ENCODE data around the gene TRABD2B. TPM values are rescaled to one million over a fixed set of nuclear protein-coding genes. Genes with fewer than 3 reads are reported as not detected.

Gene TRABD2B
- total RNA-seq, 2 donors from 2014 or later: 1.1 to 2.1 TPM

- WGBS: 82% methylated on average over 8 of the region's 8 CpGs
- no peak for DNase-seq (ENCODE audit: low spot score)
- H3K27ac ChIP-seq: no peak overlapping the region
- H3K27me3 ChIP-seq (replicated peaks; ENCODE audit: insufficient read depth): no peaks in the 10 kb centered on the region
- H3K9me3 ChIP-seq: no peaks in the 10 kb centered on the region
- no peaks in the 10 kb centered on the region for H3K4me1 ChIP-seq (replicated peaks)
- no peaks in the 10 kb centered on the region for H3K36me3 ChIP-seq
- intact Hi-C loops (cut with DNase I): no loop called here
- TF ChIP-seq CTCF (IDR thresholded peaks at IDR 0.05) (no peak), POLR2AphosphoS5 (IDR thresholded peaks at IDR 0.05) (no peak), POLR2A (IDR thresholded peaks at IDR 0.05) (no peak)
- H3K4me3 ChIP-seq: no peak overlapping the region
Observed at GRCh38 chr1:47870946-47871676, 126.1 kb downstream of the TRABD2B start.

- no peak for DNase-seq (ENCODE audit: low spot score)
- TF ChIP-seq POLR2A (IDR thresholded peaks at IDR 0.05) (no peak), POLR2AphosphoS5 (IDR thresholded peaks at IDR 0.05) (no peak), CTCF (IDR thresholded peaks at IDR 0.05) (no peak)
- WGBS: 90% methylated on average over 4 of the region's 4 CpGs
- H3K9me3 ChIP-seq: no peaks in the 10 kb centered on the region
- intact Hi-C loops (cut with DNase I): no loop called here
- H3K27ac ChIP-seq: no peak overlapping the region
- no peaks in the 10 kb centered on the region for H3K36me3 ChIP-seq
- H3K4me3 ChIP-seq: no peak overlapping the region
- no peaks in the 10 kb centered on the region for H3K27me3 ChIP-seq (replicated peaks; ENCODE audit: insufficient read depth)
- no peaks in the 10 kb centered on the region for H3K4me1 ChIP-seq (replicated peaks)
Observed at GRCh38 chr1:47870480-47870879, 126.7 kb downstream of the TRABD2B start.

GRCh38 chr1:47868348-47868676, 128.9 kb downstream of the TRABD2B start:
- no peaks in the 10 kb centered on the region for H3K36me3 ChIP-seq
- no peak for DNase-seq (ENCODE audit: low spot score)
- no peaks in the 10 kb centered on the region for H3K4me1 ChIP-seq (replicated peaks)
- H3K4me3 ChIP-seq: no peak overlapping the region
- H3K27me3 ChIP-seq (replicated peaks; ENCODE audit: insufficient read depth): no peaks in the 10 kb centered on the region
- WGBS: 95% methylated on average over 5 of the region's 5 CpGs
- TF ChIP-seq CTCF (IDR thresholded peaks at IDR 0.05) (no peak), POLR2AphosphoS5 (IDR thresholded peaks at IDR 0.05) (no peak), POLR2A (IDR thresholded peaks at IDR 0.05) (no peak)
- intact Hi-C loops (cut with DNase I): no loop called here
- no peaks in the 10 kb centered on the region for H3K9me3 ChIP-seq
- no peak overlapping the region for H3K27ac ChIP-seq

GRCh38 chr1:47867438-47868347, 129.5 kb downstream of the TRABD2B start:
- 64% methylated on average over 8 of the region's 8 CpGs for WGBS
- Histone ChIP-seq H3K4me3 (no peak overlapping the region), H3K9me3 (no peaks in the 10 kb centered on the region), H3K27me3 (replicated peaks; ENCODE audit: insufficient read depth) (no peaks in the 10 kb centered on the region), H3K27ac (no peak overlapping the region), H3K4me1 (replicated peaks) (no peaks in the 10 kb centered on the region), H3K36me3 (no peaks in the 10 kb centered on the region)
- DNase-seq (ENCODE audit: low spot score): no peak
- intact Hi-C loops (cut with DNase I): no loop called here
- TF ChIP-seq POLR2AphosphoS5 (IDR thresholded peaks at IDR 0.05) (no peak), CTCF (IDR thresholded peaks at IDR 0.05) (no peak), POLR2A (IDR thresholded peaks at IDR 0.05) (no peak)

All from prostate gland (tissue), 2 donors.